ENCODE data around the gene HS2ST1.

HS2ST1 gene

DNA sequence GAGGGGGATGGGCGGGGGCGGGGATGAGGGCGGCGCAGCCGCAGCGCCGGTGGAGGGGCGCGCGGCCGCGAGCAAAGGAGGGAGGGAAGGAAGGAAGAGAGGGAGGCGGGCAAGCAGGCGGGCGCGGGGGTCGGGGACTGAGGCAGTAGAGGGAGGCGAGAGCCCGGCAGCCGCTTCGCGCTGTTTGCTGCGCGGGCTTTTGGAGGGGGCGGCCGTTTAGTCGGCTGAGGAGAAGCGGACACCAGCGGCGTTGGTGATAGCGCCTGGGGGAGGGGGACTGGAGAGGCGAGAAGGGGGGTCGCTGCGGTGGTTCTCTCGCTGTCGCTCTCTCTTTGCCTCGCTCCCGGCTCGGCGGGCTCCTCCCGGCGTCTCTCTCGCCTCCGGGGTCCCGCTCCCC, at the start of gene HS2ST1 (continued):
- TF ChIP-seq, protein P1, sequence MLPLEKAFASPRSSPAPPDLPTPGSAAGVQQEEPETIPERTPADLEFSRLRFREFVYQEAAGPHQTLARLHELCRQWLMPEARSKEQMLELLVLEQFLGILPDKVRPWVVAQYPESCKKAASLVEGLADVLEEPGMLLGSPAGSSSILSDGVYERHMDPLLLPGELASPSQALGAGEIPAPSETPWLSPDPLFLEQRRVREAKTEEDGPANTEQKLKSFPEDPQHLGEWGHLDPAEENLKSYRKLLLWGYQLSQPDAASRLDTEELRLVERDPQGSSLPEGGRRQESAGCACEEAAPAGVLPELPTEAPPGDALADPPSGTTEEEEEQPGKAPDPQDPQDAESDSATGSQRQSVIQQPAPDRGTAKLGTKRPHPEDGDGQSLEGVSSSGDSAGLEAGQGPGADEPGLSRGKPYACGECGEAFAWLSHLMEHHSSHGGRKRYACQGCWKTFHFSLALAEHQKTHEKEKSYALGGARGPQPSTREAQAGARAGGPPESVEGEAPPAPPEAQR (tag by site-specific recombination; IDR thresholded peaks at IDR 0.05): no peak
- TF ChIP-seq ZNF501 (tag by site-specific recombination; IDR thresholded peaks at IDR 0.05) (peak; percentile 74), ZNF747 (tag by site-specific recombination; IDR thresholded peaks at IDR 0.05) (no peak), ZNF302 (tag by site-specific recombination; IDR thresholded peaks at IDR 0.05; ENCODE audit: low read depth) (no peak), ZNF555 (tag by site-specific recombination; conservative IDR thresholded peaks at IDR 0.05) (no peak), ZSCAN16 (tag by site-specific recombination; IDR thresholded peaks at IDR 0.05) (no peak), ZBTB20 (tag by site-specific recombination; IDR thresholded peaks at IDR 0.05) (no peak), KLF8 (tag by site-specific recombination; IDR thresholded peaks at IDR 0.05) (peak; percentile 53; the same call in 1 of the 2 replicates), ZNF596 (tag by site-specific recombination; IDR thresholded peaks at IDR 0.05) (peak; percentile 83), ZNF311 (tag by site-specific recombination; IDR thresholded peaks at IDR 0.05; ENCODE audit: borderline replicate concordance) (no peak), ZNF239 (tag by site-specific recombination; IDR thresholded peaks at IDR 0.05) (no peak), ZNF600 (tag by site-specific recombination; IDR thresholded peaks at IDR 0.05) (no peak), BCL11B (tag by site-specific recombination; IDR thresholded peaks at IDR 0.05; ENCODE audit: low read depth) (no peak), ZNF626 (tag by site-specific recombination; IDR thresholded peaks at IDR 0.05) (no peak), ZNF777 (tag by site-specific recombination; IDR thresholded peaks at IDR 0.05; ENCODE audit: borderline replicate concordance) (no peak), BCL11A (tag by site-specific recombination; IDR thresholded peaks at IDR 0.05; ENCODE audit: low read depth) (no peak), ZNF214 (tag by site-specific recombination; IDR thresholded peaks at IDR 0.05; ENCODE audit: borderline replicate concordance) (no peak), ZNF423 (tag by site-specific recombination; IDR thresholded peaks at IDR 0.05) (0 out of 2 replicates have a peak, but pooled peaks have one; percentile 32), ZBTB7A (tag by site-specific recombination; IDR thresholded peaks at IDR 0.05; ENCODE audit: low read depth) (peak; percentile 40; the same call in 1 of the 2 replicates), WT1 (tag by site-specific recombination; IDR thresholded peaks at IDR 0.05) (peak; percentile 62), ZNF416 (tag by site-specific recombination; IDR thresholded peaks at IDR 0.05) (no peak), ZNF2 (tag by site-specific recombination; IDR thresholded peaks at IDR 0.05) (no peak), ZNF433 (tag by site-specific recombination; IDR thresholded peaks at IDR 0.05; ENCODE audit: low read depth) (no peak), ZNF292 (tag by site-specific recombination; IDR thresholded peaks at IDR 0.05; ENCODE audit: borderline replicate concordance, low read depth) (no peak), SP3 (tag by site-specific recombination; IDR thresholded peaks at IDR 0.05) (no peak; the same call in none of the 2 replicates)
- TF ChIP-seq, protein P2, sequence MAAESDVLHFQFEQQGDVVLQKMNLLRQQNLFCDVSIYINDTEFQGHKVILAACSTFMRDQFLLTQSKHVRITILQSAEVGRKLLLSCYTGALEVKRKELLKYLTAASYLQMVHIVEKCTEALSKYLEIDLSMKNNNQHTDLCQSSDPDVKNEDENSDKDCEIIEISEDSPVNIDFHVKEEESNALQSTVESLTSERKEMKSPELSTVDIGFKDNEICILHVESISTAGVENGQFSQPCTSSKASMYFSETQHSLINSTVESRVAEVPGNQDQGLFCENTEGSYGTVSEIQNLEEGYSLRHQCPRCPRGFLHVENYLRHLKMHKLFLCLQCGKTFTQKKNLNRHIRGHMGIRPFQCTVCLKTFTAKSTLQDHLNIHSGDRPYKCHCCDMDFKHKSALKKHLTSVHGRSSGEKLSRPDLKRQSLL (tag by site-specific recombination; IDR thresholded peaks at IDR 0.05): no peak
- TF ChIP-seq, protein P3, sequence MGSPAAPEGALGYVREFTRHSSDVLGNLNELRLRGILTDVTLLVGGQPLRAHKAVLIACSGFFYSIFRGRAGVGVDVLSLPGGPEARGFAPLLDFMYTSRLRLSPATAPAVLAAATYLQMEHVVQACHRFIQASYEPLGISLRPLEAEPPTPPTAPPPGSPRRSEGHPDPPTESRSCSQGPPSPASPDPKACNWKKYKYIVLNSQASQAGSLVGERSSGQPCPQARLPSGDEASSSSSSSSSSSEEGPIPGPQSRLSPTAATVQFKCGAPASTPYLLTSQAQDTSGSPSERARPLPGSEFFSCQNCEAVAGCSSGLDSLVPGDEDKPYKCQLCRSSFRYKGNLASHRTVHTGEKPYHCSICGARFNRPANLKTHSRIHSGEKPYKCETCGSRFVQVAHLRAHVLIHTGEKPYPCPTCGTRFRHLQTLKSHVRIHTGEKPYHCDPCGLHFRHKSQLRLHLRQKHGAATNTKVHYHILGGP (tag by site-specific recombination; IDR thresholded peaks at IDR 0.05): no peak
- TF ChIP-seq, protein P4, sequence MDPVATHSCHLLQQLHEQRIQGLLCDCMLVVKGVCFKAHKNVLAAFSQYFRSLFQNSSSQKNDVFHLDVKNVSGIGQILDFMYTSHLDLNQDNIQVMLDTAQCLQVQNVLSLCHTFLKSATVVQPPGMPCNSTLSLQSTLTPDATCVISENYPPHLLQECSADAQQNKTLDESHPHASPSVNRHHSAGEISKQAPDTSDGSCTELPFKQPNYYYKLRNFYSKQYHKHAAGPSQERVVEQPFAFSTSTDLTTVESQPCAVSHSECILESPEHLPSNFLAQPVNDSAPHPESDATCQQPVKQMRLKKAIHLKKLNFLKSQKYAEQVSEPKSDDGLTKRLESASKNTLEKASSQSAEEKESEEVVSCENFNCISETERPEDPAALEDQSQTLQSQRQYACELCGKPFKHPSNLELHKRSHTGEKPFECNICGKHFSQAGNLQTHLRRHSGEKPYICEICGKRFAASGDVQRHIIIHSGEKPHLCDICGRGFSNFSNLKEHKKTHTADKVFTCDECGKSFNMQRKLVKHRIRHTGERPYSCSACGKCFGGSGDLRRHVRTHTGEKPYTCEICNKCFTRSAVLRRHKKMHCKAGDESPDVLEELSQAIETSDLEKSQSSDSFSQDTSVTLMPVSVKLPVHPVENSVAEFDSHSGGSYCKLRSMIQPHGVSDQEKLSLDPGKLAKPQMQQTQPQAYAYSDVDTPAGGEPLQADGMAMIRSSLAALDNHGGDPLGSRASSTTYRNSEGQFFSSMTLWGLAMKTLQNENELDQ (tag by site-specific recombination; IDR thresholded peaks at IDR 0.05; ENCODE audit: low read depth): no peak
- TF ChIP-seq, protein P5, sequence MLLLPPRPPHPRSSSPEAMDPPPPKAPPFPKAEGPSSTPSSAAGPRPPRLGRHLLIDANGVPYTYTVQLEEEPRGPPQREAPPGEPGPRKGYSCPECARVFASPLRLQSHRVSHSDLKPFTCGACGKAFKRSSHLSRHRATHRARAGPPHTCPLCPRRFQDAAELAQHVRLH (tag by site-specific recombination; IDR thresholded peaks at IDR 0.05): no peak
- TF ChIP-seq, protein P6, sequence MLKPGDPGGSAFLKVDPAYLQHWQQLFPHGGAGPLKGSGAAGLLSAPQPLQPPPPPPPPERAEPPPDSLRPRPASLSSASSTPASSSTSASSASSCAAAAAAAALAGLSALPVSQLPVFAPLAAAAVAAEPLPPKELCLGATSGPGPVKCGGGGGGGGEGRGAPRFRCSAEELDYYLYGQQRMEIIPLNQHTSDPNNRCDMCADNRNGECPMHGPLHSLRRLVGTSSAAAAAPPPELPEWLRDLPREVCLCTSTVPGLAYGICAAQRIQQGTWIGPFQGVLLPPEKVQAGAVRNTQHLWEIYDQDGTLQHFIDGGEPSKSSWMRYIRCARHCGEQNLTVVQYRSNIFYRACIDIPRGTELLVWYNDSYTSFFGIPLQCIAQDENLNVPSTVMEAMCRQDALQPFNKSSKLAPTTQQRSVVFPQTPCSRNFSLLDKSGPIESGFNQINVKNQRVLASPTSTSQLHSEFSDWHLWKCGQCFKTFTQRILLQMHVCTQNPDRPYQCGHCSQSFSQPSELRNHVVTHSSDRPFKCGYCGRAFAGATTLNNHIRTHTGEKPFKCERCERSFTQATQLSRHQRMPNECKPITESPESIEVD (tag by site-specific recombination; IDR thresholded peaks at IDR 0.05): no peak
- TF ChIP-seq, protein P7, sequence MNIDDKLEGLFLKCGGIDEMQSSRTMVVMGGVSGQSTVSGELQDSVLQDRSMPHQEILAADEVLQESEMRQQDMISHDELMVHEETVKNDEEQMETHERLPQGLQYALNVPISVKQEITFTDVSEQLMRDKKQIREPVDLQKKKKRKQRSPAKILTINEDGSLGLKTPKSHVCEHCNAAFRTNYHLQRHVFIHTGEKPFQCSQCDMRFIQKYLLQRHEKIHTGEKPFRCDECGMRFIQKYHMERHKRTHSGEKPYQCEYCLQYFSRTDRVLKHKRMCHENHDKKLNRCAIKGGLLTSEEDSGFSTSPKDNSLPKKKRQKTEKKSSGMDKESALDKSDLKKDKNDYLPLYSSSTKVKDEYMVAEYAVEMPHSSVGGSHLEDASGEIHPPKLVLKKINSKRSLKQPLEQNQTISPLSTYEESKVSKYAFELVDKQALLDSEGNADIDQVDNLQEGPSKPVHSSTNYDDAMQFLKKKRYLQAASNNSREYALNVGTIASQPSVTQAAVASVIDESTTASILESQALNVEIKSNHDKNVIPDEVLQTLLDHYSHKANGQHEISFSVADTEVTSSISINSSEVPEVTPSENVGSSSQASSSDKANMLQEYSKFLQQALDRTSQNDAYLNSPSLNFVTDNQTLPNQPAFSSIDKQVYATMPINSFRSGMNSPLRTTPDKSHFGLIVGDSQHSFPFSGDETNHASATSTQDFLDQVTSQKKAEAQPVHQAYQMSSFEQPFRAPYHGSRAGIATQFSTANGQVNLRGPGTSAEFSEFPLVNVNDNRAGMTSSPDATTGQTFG (tag by site-specific recombination; IDR thresholded peaks at IDR 0.05; ENCODE audit: borderline replicate concordance): no peak
